Measurements from ENCODE around the gene MRPL50.

Gene MRPL50

GRCh38 chr9:101381833-101382342, 16.5 kb downstream of the MRPL50 start:
- Histone ChIP-seq H3K4me3 (ENCODE audit: low read depth in 1 of 2, low read length in 2 of 2) (no peak overlapping the region), H4K20me1 (ENCODE audit: insufficient read depth, low read length) (no peaks in the 10 kb centered on the region), H3K36me3 (ENCODE audit: insufficient read depth, low read length) (no peaks in the 10 kb centered on the region), H3K79me2 (ENCODE audit: insufficient read depth, low read length) (no peaks in the 10 kb centered on the region), H3K4me2 (ENCODE audit: insufficient read depth, low read length) (no peak overlapping the region), H3K9ac (ENCODE audit: low read depth, low read length) (no peak overlapping the region), H3K27ac (ENCODE audit: low read length) (no peak overlapping the region), H2AFZ (ENCODE audit: low read depth, low read length) (no peak overlapping the region), H3K27me3 (ENCODE audit: insufficient read depth, low read length, poor library complexity) (no peaks in the 10 kb centered on the region), H3K9me3 (ENCODE audit: insufficient read depth, low read length, severe bottlenecking) (peaks cover 10% of the 10 kb centered on the region), H3K4me1 (ENCODE audit: insufficient read depth, low read length) (no peaks in the 10 kb centered on the region)
- ATAC-seq (ENCODE audit: insufficient read depth, low read depth) (no peak), DNase-seq (no peak)
- TF ChIP-seq EZH2 (IDR thresholded peaks at IDR 0.05; ENCODE audit: borderline replicate concordance, low read depth, low read length, severe bottlenecking) (no peak), CTCF (IDR thresholded peaks at IDR 0.05; ENCODE audit: borderline replicate concordance, extremely low read depth, low read length, poor library complexity, severe bottlenecking) (no peak)

DNA sequence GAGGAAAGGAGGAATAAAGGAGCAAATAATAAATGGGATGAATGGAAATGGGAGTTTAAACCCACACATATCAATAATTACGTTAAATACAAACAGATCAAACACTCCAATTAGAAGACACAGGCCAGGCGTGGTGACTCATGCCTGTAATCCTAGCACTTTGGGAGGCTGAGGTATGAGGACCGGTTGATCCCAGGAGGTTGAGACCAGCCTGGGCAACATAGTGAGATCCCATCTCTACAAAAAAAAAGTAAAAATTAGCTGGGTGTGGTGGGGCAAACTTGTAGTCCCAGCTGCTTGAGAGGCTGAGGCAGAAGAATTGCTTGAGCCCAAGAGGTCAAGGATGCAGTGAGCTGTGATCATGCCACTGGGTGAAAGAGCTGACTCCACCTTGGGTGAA, 17.3 kb downstream of the MRPL50 start:
- Histone ChIP-seq H3K4me3 (ENCODE audit: low read depth in 1 of 2, low read length in 2 of 2) (no peak overlapping the region), H3K9ac (ENCODE audit: low read depth, low read length) (no peak overlapping the region), H3K27ac (ENCODE audit: low read length) (no peak overlapping the region), H3K79me2 (ENCODE audit: insufficient read depth, low read length) (no peaks in the 10 kb centered on the region), H2AFZ (ENCODE audit: low read depth, low read length) (no peak overlapping the region), H3K9me3 (ENCODE audit: insufficient read depth, low read length, severe bottlenecking) (peaks cover 10% of the 10 kb centered on the region), H3K4me2 (ENCODE audit: insufficient read depth, low read length) (no peak overlapping the region), H3K36me3 (ENCODE audit: insufficient read depth, low read length) (no peaks in the 10 kb centered on the region), H4K20me1 (ENCODE audit: insufficient read depth, low read length) (no peaks in the 10 kb centered on the region), H3K27me3 (ENCODE audit: insufficient read depth, low read length, poor library complexity) (no peaks in the 10 kb centered on the region), H3K4me1 (ENCODE audit: insufficient read depth, low read length) (no peaks in the 10 kb centered on the region)
- DNase-seq (no peak), ATAC-seq (ENCODE audit: insufficient read depth, low read depth) (no peak)
- no peak for TF ChIP-seq CTCF (IDR thresholded peaks at IDR 0.05; ENCODE audit: borderline replicate concordance, extremely low read depth, low read length, poor library complexity, severe bottlenecking)
- no peak for TF ChIP-seq EZH2 (IDR thresholded peaks at IDR 0.05; ENCODE audit: borderline replicate concordance, low read depth, low read length, severe bottlenecking)

- Histone ChIP-seq H4K20me1 (ENCODE audit: insufficient read depth, low read length) (no peaks in the 10 kb centered on the region), H3K27ac (ENCODE audit: low read length) (no peak overlapping the region), H3K9me3 (ENCODE audit: insufficient read depth, low read length, severe bottlenecking) (peaks cover 7% of the 10 kb centered on the region), H3K36me3 (ENCODE audit: insufficient read depth, low read length) (no peaks in the 10 kb centered on the region), H3K4me3 (ENCODE audit: low read depth in 1 of 2, low read length in 2 of 2) (no peak overlapping the region), H3K9ac (ENCODE audit: low read depth, low read length) (no peak overlapping the region), H3K4me2 (ENCODE audit: insufficient read depth, low read length) (no peak overlapping the region), H2AFZ (ENCODE audit: low read depth, low read length) (no peak overlapping the region), H3K4me1 (ENCODE audit: insufficient read depth, low read length) (no peaks in the 10 kb centered on the region), H3K27me3 (ENCODE audit: insufficient read depth, low read length, poor library complexity) (no peaks in the 10 kb centered on the region), H3K79me2 (ENCODE audit: insufficient read depth, low read length) (no peaks in the 10 kb centered on the region)
- no peak for ATAC-seq (ENCODE audit: insufficient read depth, low read depth)
- DNase-seq = no peak
- TF ChIP-seq EZH2 (IDR thresholded peaks at IDR 0.05; ENCODE audit: borderline replicate concordance, low read depth, low read length, severe bottlenecking) = no peak
- TF ChIP-seq CTCF (IDR thresholded peaks at IDR 0.05; ENCODE audit: borderline replicate concordance, extremely low read depth, low read length, poor library complexity, severe bottlenecking) = no peak
Observed at GRCh38 chr9:101380295-101380694, 18.1 kb downstream of the MRPL50 start.

Data from DND-41 (cell line).